GM10847 (cell line): ENCODE measurements around the gene GREB1L.

Source experiments
- POLR2A ChIP-seq: IDR thresholded peaks from 2 replicates; pipeline ENCODE4 v1.6.1; 2011; ENCODE audit not compliant: insufficient read length; ENCODE audit errors: extremely low read depth

GREB1L gene

GRCh38 chr18:21327101-21327500, 85.1 kb downstream of the GREB1L start:
- TF ChIP-seq POLR2A: no peak

- no peak for TF ChIP-seq POLR2A
These were observed 88.2 kb downstream of the GREB1L start for GRCh38 chr18:21330122-21330701.

GRCh38 chr18:21331065-21331464, 89.0 kb downstream of the GREB1L start:
- TF ChIP-seq POLR2A: no peak

- no peak for TF ChIP-seq POLR2A
These were observed 94.0 kb downstream of the GREB1L start for GRCh38 chr18:21335927-21336488.

GRCh38 chr18:21336846-21337245, 94.8 kb downstream of the GREB1L start:
- TF ChIP-seq POLR2A: no peak

DNA sequence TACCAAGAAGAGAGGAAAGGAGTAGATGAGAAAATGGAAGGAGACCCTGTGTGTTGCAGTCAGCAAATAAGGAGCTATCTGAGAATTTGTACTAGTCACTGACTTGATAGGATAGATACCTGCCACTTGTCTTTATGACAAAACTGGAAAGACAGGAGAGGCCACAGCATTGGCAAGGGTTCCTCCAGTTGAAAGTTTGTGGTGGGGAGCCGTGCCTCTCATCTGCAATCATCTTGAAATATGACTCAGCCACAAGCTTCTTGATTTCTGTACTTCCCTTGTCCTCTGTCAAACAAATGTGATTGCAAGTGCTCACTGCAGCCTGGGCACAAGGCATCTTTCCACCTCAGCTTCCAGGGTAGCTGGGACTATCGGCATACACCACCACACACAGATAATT, 99.1 kb downstream of the GREB1L start:
- no peak for TF ChIP-seq POLR2A

GRCh38 chr18:21342372-21342771, 100.3 kb downstream of the GREB1L start:
- TF ChIP-seq POLR2A: no peak

DNA sequence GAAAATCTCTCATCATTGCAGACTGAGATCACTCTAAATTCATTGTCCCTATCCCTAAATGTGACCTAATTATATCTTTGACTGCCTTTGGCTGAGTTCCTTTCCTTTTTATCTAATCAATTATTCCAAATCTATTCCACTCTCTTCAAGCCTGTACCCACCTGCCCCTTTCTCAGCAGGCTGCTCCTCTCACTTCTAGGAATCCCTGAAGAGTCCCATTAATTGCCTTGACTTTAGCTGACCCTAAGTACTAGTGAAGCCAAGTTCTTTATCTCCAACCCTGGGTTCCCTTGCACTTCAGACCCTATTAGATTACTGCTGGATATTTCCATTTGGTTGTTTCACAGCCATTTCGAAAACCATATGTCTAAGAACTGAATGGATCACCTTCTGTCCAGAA, 102.8 kb downstream of the GREB1L start:
- TF ChIP-seq POLR2A: no peak

DNA sequence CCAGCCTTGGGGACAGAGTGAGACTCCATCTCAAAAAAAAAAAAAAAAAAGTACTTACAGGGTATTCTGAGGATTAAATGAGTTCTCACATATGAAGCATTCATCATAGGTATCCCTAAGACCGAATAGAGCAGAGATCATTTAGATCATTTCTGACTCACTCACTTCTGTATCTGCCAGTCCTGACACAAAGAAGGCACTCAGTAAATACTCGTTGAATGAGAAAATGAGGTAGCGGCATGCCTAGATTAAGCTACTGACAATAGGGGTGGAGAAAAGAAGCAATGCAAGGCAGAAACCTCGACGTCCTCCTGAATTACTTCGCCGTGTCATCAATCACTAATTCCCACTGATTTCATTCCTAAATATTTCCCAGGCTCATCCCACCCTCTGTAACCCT, 103.8 kb downstream of the GREB1L start:
- TF ChIP-seq POLR2A: no peak

- TF ChIP-seq POLR2A: no peak
These were observed 117.7 kb downstream of the GREB1L start for GRCh38 chr18:21359746-21360145.

DNA sequence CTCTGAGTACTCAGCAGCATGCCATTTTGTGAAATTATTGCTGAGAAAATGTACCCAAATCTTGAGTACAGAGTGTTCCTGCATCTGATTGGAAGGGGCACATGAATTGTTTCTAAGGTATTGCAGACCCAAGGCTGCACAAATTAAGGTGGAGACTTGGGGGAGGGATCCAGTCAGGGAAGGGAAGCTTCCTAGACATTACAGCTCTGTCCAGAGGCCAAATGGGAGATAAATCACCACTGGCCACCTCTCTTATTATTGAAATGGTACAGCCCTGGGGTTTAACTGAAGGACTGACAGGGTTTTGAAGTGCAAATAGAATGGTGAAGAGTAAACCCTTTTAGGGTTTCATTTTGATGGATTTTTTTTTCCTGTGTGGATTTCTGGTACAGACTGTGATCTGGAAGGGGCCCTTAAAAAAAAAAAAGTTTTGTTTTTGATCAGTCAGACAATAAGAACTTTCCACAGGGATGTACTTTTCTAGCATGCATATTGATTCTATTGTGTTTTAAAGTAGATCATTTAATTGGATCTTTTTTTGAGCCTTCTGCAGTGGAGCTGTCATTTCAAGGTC, 119.4 kb downstream of the GREB1L start:
- TF ChIP-seq POLR2A: no peak

DNA sequence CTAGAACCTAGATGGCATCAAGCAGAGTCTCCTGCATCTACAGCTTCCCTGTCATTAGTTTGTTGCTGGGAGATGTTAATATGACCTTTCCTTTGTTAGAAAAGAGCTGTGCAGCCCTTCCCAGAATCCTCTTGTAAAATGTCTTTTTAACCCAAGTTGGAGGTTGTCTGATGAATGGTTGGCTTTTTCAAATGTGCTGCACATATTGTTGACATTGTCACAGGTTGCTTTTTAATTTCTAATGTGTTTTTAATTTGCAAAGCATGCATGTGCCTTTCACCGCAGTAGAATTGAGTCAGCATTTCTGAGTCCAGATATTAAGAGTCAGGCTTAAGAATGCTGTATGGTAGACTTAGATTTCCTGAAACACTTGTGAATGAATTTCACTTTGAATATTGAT, 120.8 kb downstream of the GREB1L start:
- TF ChIP-seq POLR2A: no peak

DNA sequence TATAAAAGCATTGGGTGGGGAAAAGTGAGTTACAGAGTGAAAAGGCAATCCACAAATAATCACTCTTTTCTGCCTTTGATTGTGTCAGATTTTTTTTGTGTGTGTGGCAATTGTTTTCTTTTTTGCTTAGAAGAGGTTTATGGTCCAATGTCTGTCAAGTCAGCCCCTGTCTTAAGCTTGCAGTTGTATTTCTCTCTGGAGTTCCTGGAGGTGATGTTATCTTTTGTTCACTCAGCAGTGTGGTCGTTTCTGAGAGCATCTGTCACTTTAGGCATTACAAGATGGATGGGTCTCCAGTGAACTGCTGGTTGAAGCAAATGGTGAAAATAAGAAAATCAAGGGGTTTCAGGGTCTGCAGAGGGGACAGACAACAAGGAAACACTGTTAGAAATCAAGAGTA, 121.3 kb downstream of the GREB1L start:
- no peak for TF ChIP-seq POLR2A

GRCh38 chr18:21364471-21364870, 122.4 kb downstream of the GREB1L start:
- no peak for TF ChIP-seq POLR2A

DNA sequence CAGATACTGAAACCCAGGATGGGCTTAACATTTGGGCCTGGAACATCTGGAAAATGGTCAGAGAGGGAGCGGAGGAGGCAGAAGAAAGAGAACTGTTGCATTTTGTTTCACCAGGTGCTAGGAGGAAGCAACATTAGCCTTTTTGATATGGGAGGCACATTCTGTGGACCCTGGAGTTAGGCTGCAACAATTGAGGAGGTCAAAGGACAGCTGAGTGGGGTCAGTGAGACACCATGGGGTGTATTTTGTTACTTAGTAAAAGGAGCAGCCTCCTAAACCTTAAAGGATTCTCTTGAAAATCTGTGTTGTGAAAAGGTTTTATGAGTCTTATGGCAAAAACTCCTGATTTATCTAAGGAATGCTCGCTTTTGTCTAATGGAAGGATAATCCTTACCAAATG, 124.9 kb downstream of the GREB1L start:
- TF ChIP-seq POLR2A: no peak

DNA sequence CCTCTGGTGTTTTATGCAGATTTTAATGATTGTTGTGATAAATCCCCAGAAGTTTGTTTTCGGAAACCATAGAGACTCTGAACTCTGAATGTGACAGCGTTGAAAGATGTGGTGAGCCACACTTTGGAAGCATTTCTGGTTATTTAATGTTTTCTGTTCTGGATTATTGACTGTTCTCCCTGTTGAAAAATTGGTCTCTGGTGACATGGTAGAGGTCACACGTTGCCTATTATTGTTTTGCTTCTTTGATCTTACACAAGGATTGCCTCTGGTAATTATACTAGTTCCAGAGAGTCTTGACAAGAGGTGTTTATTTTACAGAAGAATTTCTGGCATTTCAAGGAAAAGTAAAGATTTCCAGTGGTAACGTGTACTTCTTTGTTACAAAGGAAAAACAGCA, 127.1 kb downstream of the GREB1L start:
- TF ChIP-seq POLR2A: no peak

DNA sequence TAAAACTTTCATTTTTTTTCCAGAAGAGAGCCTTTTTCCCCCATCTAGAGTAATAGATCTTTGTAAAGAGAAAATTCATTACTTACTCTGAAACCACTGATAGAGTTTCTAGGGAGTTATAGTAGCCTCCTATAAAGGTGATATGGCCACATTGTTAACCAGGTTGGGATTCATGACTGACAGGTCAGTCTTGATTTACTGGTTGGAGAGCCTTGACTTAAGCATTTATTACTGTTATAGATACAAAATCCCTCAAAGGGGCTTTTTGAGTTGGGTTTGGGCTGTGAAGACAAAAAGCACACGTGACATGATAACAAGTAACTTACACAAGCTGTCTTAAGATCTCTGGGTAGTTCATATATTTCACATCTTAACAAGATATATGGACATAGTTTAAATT, 141.0 kb downstream of the GREB1L start:
- TF ChIP-seq POLR2A: no peak
